Prostate gland (tissue), 2 donors: ENCODE data around the gene ARL10. TPM values are rescaled to one million over a fixed set of nuclear protein-coding genes. Genes with fewer than 3 reads are reported as not detected.

Experiments used
- DNase-seq: peaks from one replicate; pipeline ENCODE4 v3.0.0-alpha.2; 2019; ENCODE audit warnings: low spot score
- H3K27ac ChIP-seq, 2 donors: fragments of 200-600 bp; sonication (generic); 2 replicates each; pipeline ENCODE4 v1.5.1; 2017 to 2019
- H3K27me3 ChIP-seq: fragments of 200-600 bp; sonication (generic); replicated peaks from 2 replicates; pipeline ENCODE4 v1.5.1; 2019; ENCODE audit not compliant: insufficient read depth
- H3K36me3 ChIP-seq, 2 donors: fragments of 200-600 bp; sonication (generic); 1 replicate in 1 of 2; 2 replicates in 1 of 2; pipeline versions ENCODE4 v1.5.1 to v1.8.1; 2017 to 2019
- H3K4me1 ChIP-seq: fragments of 200-600 bp; sonication (generic); replicated peaks from 2 replicates; pipeline ENCODE4 v1.5.1; 2019
- H3K4me3 ChIP-seq, 2 donors: fragments of 200-600 bp; sonication (generic); 2 replicates each; pipeline ENCODE4 v1.5.1; 2017 to 2019
- H3K9me3 ChIP-seq: fragments of 200-600 bp; sonication (generic); 2 replicates; pipeline ENCODE4 v1.5.1; 2017
- CTCF ChIP-seq, 4 experiments: fragments of 200-600 bp in 2 of 4; fragments of 450-650 bp in 2 of 4; sonication (generic) in 2 of 4; IDR thresholded peaks; 1 replicate in 3 of 4; 2 replicates in 1 of 4; pipeline ENCODE4 v1.5.1; 2016 to 2019; ENCODE audit warnings: antibody characterized with exemption in 4 of 4, mild to moderate bottlenecking in 2 of 4, moderate library complexity in 2 of 4
- POLR2A ChIP-seq: fragments of 450-650 bp; IDR thresholded peaks from one replicate; pipeline ENCODE4 v1.6.1; 2016; ENCODE audit warnings: antibody characterized with exemption, mild to moderate bottlenecking
- POLR2AphosphoS5 ChIP-seq: sonication (generic); formaldehyde crosslinking; IDR thresholded peaks from one replicate; pipeline ENCODE4 v1.6.1; 2017; ENCODE audit warnings: antibody characterized with exemption
- WGBS: methylation state at CpG from one replicate; pipeline ENCODE4 v1.1.5; 2018; 5-methylcytosine and 5-hydroxymethylcytosine counted together
- intact Hi-C: fragments of 100-400 bp; cut with DNase I; formaldehyde crosslinking; loops from one replicate; pipeline ENCODE4 v1.14.2; 2022
- total RNA-seq, 2 donors: library from RNA; depleted of rRNA; stranded (reverse); fragments of >200 nt; gene quantifications; one replicate each; pipeline ENCODE4 v1.1.0, GENCODE V29; 2016

Gene ARL10
- total RNA-seq, 2 donors from 2014 or later, result 2.4 to 8.2 TPM

DNA sequence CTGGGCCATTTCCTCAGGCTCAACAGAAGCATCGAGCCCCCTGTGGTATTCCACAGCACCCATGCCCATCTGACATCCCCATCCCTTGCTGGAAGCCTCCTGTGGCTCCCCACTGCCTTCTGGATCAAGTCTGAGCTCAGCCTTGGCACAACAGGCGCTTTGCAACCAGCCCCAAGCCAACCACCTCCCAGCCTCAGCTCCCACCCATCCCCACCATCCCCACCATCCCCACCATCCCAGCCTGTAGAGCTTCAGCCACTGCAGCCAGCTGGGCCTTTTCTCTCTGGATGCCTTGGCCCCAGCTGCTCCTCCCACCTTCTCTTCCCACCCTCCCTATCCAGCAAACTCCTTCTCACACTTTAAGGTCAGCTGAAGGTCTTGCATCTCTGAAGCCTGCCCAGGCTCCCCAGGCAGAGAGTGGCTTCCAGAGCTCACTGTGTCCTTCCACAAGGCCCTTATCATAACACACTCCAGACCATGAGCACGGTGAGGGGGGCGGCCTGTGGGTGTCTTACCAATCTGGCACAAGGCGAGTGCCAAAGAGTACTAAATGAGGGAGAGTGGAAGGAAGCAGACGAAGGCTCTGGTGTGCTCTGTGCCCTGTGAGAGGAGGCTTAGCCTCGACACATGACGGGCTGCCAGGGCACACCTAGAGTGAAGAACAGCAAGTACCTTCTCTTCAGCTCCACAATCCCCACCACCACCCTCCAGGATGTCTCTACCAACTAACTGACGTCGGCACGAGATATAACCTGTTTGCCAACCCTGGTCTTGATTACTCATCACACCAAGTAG lies 29.8 kb downstream of the ARL10 start:
- Histone ChIP-seq H3K27me3 (no peaks in the 10 kb centered on the region), H3K9me3 (no peaks in the 10 kb centered on the region), H3K36me3 (no peaks in the 10 kb centered on the region), H3K27ac (no peak overlapping the region), H3K4me1 (no peaks in the 10 kb centered on the region), H3K4me3 (no peak overlapping the region)
- intact Hi-C loops, result no loop called here
- 80% methylated on average over 11 of the region's 11 CpGs for WGBS
- DNase-seq, result no peak
- TF ChIP-seq CTCF (IDR thresholded peaks at IDR 0.05) (no peak), POLR2AphosphoS5 (no peak), POLR2A (no peak)

DNA sequence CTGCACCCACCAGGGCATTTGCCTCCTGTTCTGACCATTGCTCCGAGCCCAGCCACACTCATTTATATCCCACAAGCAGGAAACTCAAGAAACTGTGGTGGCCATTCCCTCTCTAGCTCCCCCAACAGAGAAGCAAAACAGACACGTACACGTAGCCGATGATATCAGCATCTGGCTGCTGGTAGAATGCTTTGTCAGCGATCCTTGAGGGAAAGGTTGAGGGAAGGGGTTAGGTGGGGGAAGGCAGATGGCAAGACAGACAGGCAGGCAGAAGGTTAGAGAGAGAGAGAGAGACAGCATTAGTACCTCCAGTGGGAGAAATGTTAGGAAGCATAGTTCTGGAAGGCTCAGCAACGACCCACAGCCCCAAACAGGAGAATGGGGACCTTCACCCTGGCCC lies 31.0 kb downstream of the ARL10 start:
- Histone ChIP-seq H3K4me1 (no peaks in the 10 kb centered on the region), H3K27me3 (no peaks in the 10 kb centered on the region), H3K4me3 (no peak overlapping the region), H3K27ac (no peak overlapping the region), H3K36me3 (no peaks in the 10 kb centered on the region), H3K9me3 (no peaks in the 10 kb centered on the region)
- TF ChIP-seq CTCF (IDR thresholded peaks at IDR 0.05) (no peak), POLR2AphosphoS5 (no peak), POLR2A (no peak)
- intact Hi-C loops, result no loop called here
- WGBS, result 65% methylated on average over 6 of the region's 6 CpGs
- no peak for DNase-seq

DNA sequence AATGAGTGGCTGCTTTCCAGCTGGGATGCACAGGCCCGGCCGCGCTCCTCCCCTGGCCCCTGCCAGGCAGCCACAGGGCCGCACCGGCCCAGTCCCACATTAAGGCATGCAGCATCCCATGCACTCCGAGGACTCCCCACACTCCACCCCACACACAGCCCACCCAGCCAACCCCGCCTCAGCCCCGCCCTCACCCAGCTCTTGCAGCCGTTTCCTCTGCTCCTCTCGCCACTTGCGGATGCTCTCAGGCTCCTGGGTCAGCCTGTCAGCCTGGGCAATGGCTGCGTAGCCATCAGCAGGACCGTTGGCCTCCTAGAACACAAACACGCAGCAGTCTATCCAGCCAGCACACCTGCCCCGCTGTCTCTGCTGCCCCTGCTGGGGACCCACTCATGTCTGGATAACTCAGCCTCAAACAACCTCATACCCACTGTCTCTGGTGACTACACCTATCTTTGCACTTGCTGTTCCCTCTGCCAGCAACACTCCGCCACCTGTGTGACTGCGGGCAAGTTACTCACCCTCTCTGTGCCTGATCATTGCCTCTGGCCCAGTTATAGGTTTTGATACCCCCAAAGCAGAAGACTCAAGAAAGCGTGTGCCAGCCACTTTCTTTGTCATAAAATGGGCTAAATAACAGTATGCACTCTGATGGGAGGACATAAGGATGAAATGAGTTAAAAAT lies 32.6 kb downstream of the ARL10 start:
- no peaks in the 10 kb centered on the region for H3K9me3 ChIP-seq
- no peak overlapping the region for H3K27ac ChIP-seq
- no peaks in the 10 kb centered on the region for H3K4me1 ChIP-seq
- WGBS, result 92% methylated on average over 18 of the region's 18 CpGs
- intact Hi-C loops, result no loop called here
- H3K27me3 ChIP-seq, result no peaks in the 10 kb centered on the region
- no peak for DNase-seq
- no peaks in the 10 kb centered on the region for H3K36me3 ChIP-seq
- H3K4me3 ChIP-seq, result no peak overlapping the region
- no peak for TF ChIP-seq POLR2A
- TF ChIP-seq POLR2AphosphoS5, result no peak
- TF ChIP-seq CTCF (IDR thresholded peaks at IDR 0.05), result no peak

GRCh38 chr5:176400382-176401156 lies 35.3 kb downstream of the ARL10 start:
- H3K4me1 ChIP-seq, result no peaks in the 10 kb centered on the region
- H3K36me3 ChIP-seq, result no peaks in the 10 kb centered on the region

More at GRCh38 chr5:176400382-176401156, 35.3 kb downstream of the ARL10 start:
- intact Hi-C loops, result no loop called here
- Histone ChIP-seq H3K27me3 (no peaks in the 10 kb centered on the region), H3K9me3 (no peaks in the 10 kb centered on the region), H3K27ac (no peak overlapping the region), H3K4me3 (no peak overlapping the region)
- TF ChIP-seq POLR2A, result no peak
- TF ChIP-seq POLR2AphosphoS5, result no peak
- no peak for TF ChIP-seq CTCF (IDR thresholded peaks at IDR 0.05)
- DNase-seq, result no peak
- 60% methylated on average over 17 of the region's 17 CpGs for WGBS
